Right atrium auricular region (tissue), 2 donors: ENCODE measurements around the gene DNAJC22. TPM values are rescaled to one million over a fixed set of nuclear protein-coding genes. Genes with fewer than 3 reads are reported as not detected.

ENCODE experiments used
- DNase-seq: peaks from one replicate; pipeline ENCODE4 v3.0.0-alpha.2; 2019; ENCODE audit warnings: low spot score
- H3K27ac ChIP-seq, 2 donors: fragments of 200-600 bp; sonication (generic); 1 replicate in 1 of 2; 2 replicates in 1 of 2; pipeline ENCODE4 v1.5.1; 2016 to 2019
- H3K27me3 ChIP-seq, 2 donors: fragments of 200-600 bp; sonication (generic); one replicate each; pipeline versions ENCODE4 v1.5.1 to v1.6.0; 2017 to 2019
- H3K36me3 ChIP-seq: fragments of 200-600 bp; sonication (generic); one replicate; pipeline ENCODE4 v1.5.1; 2016
- H3K4me1 ChIP-seq, 2 donors: fragments of 200-600 bp; sonication (generic); one replicate each; pipeline versions ENCODE4 v1.5.1 to v1.6.0; 2017 to 2019
- H3K4me3 ChIP-seq, 2 donors: fragments of 200-600 bp; sonication (generic); 1 replicate in 1 of 2; 2 replicates in 1 of 2; pipeline ENCODE4 v1.5.1; 2017 to 2019; ENCODE audit warnings: mild to moderate bottlenecking in 1 of 2, moderate library complexity in 1 of 2
- H3K9me3 ChIP-seq, 2 donors: fragments of 200-600 bp; sonication (generic); one replicate each; pipeline ENCODE4 v1.5.1; 2019
- CTCF ChIP-seq, 2 donors: fragments of 200-600 bp; sonication (generic); IDR thresholded peaks; one replicate each; pipeline ENCODE4 v1.5.1; 2019; ENCODE audit warnings: antibody characterized with exemption in 2 of 2
- total RNA-seq, 2 donors: library from RNA; depleted of rRNA; stranded (reverse); fragments of >200 nt; gene quantifications; one replicate each; pipeline ENCODE4 v1.1.0, GENCODE V29; 2016

The DNAJC22 gene
- total RNA-seq, 2 donors from 2014 or later: 0.93 to 1.2 TPM

GRCh38 chr12:49355913-49356312 is 9.2 kb downstream of the DNAJC22 start:
- no peaks in the 10 kb centered on the region for H3K36me3 ChIP-seq
- H3K27ac ChIP-seq: no peak overlapping the region
- peak; percentile 11 for DNase-seq
- H3K4me1 ChIP-seq: peaks cover 0 to 6% of the 10 kb centered on the region in 2 donors
- no peak for TF ChIP-seq CTCF (IDR thresholded peaks at IDR 0.05)
- no peaks in the 10 kb centered on the region for H3K9me3 ChIP-seq
- H3K4me3 ChIP-seq: no peak overlapping the region
- H3K27me3 ChIP-seq: peaks cover 0 to 2% of the 10 kb centered on the region in 2 donors

DNA sequence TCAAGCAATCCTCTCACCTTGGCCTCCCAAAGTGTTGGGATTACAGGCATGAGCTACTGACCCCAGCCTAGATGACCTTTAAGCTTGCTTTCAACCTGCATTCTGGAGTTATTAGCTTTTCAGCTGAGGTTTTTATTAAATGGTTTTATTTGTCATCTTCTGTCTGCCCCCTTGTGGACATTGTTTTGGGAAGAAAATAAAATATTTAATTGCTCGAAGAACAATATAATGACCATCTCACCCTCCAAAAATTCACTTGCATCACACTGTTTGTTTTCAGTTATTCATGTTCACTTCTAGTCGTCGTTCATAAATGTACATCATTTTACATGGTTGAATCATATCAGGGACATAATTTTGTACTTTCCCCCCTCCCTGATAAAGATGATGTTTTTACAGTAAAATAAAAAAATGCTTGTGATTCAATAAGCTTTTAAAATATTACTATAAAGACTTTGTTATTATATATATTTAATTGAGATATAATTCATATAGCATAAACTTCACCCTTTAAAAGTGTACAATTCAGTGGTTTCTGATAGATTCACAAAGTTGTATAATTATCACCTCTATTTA is 10.5 kb downstream of the DNAJC22 start:
- Histone ChIP-seq H3K4me3 (no peak overlapping the region), H3K27ac (no peak overlapping the region), H3K4me1 (peaks cover 0 to 6% of the 10 kb centered on the region in 2 donors), H3K36me3 (no peaks in the 10 kb centered on the region), H3K27me3 (peaks cover 0 to 2% of the 10 kb centered on the region in 2 donors), H3K9me3 (no peaks in the 10 kb centered on the region)
- peak in 1 of 2 donors; percentile 65 for TF ChIP-seq CTCF (IDR thresholded peaks at IDR 0.05)
- DNase-seq: no peak

GRCh38 chr12:49358483-49359141 is 11.9 kb downstream of the DNAJC22 start:
- peaks cover 0 to 6% of the 10 kb centered on the region in 2 donors for H3K4me1 ChIP-seq
- no peaks in the 10 kb centered on the region for H3K36me3 ChIP-seq
- H3K27ac ChIP-seq: no peak overlapping the region
- no peaks in the 10 kb centered on the region for H3K9me3 ChIP-seq
- no peaks in the 10 kb centered on the region for H3K27me3 ChIP-seq
- peak; percentile 59 for DNase-seq
- peak; percentile 49 to 84 for TF ChIP-seq CTCF (IDR thresholded peaks at IDR 0.05)
- H3K4me3 ChIP-seq: no peak overlapping the region

GRCh38 chr12:49359671-49360070 is 13.0 kb downstream of the DNAJC22 start:
- DNase-seq: peak; percentile 1
- H3K27me3 ChIP-seq: no peaks in the 10 kb centered on the region
- no peak overlapping the region for H3K4me3 ChIP-seq
- H3K36me3 ChIP-seq: no peaks in the 10 kb centered on the region
- no peaks in the 10 kb centered on the region for H3K9me3 ChIP-seq
- no peak for TF ChIP-seq CTCF (IDR thresholded peaks at IDR 0.05)
- no peak overlapping the region for H3K27ac ChIP-seq
- H3K4me1 ChIP-seq: peaks cover 0 to 6% of the 10 kb centered on the region in 2 donors

- Histone ChIP-seq H3K36me3 (no peaks in the 10 kb centered on the region), H3K4me1 (peaks cover 0 to 14% of the 10 kb centered on the region in 2 donors), H3K27ac (no peak overlapping the region), H3K4me3 (no peak overlapping the region), H3K9me3 (no peaks in the 10 kb centered on the region), H3K27me3 (no peaks in the 10 kb centered on the region)
- TF ChIP-seq CTCF (IDR thresholded peaks at IDR 0.05): no peak
- no peak for DNase-seq
Measured at GRCh38 chr12:49362077-49362476, 15.4 kb downstream of the DNAJC22 start.
